ENCODE measurements around the gene HIVEP3. TPM values are rescaled to one million over a fixed set of nuclear protein-coding genes. Genes with fewer than 3 reads are reported as not detected.

HIVEP3 gene
- total RNA-seq, 1 experiment from 2014 or later, result 6.0 TPM

DNA sequence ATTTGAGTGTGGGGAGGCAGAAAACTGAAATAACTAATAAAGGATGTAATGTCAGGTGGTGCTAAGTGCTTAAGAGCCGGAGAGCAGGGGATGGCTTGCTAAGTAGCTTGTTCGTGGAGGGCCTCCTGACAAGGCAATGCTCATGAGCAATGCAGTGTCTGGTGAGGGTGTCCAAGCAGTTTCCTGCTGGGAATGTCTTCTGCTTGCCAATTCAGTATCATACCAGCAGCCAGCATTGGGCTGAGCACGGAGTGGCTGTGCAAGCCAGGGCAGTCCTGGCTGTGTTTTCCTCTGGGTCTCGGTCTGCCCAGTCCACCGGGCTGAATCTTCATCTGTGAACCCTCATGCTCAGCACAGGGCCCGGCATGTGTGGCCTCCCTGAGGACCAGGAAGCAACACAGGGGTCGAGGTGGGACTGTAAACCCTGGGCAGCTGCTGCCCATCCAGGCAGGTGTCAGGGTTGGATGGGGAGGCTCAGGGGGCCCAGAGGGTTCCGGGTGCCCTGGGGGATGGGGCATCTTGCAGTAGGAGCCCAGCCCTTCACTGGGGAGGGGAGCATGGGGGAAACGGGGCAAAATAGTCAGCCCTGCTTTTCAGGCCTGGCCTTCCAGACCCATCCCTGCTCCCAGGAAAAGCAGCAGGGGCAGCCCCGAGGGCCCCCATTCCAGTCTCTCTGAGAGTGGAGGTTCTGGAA lies 461.7 kb downstream of the HIVEP3 start:
- ChIA-PET CTCF (no interaction called here), POLR2A (no interaction called here)
- no peaks in the 10 kb centered on the region for H3K27me3 ChIP-seq (ENCODE audit: control insufficient read depth, insufficient read depth, low read length)
- no peak for DNase-seq (ENCODE audit: low read depth, low spot score)
- no TSS peak for BruUV-seq (replicated peaks)
- H3K27ac ChIP-seq (ENCODE audit: low read length), result no peak overlapping the region
- H3K36me3 ChIP-seq (ENCODE audit: control insufficient read depth, insufficient read depth, low read length), result no peaks in the 10 kb centered on the region
- intact Hi-C loops (cut with micrococcal nuclease; ENCODE audit: unreplicated experiment), result no loop called here
- in situ Hi-C loops (cut with HindIII; ENCODE audit: low pct_unique_long_range_greater_than_20kb, low sequenced_read_pairs), result no loop called here
- TF ChIP-seq, protein P1, sequence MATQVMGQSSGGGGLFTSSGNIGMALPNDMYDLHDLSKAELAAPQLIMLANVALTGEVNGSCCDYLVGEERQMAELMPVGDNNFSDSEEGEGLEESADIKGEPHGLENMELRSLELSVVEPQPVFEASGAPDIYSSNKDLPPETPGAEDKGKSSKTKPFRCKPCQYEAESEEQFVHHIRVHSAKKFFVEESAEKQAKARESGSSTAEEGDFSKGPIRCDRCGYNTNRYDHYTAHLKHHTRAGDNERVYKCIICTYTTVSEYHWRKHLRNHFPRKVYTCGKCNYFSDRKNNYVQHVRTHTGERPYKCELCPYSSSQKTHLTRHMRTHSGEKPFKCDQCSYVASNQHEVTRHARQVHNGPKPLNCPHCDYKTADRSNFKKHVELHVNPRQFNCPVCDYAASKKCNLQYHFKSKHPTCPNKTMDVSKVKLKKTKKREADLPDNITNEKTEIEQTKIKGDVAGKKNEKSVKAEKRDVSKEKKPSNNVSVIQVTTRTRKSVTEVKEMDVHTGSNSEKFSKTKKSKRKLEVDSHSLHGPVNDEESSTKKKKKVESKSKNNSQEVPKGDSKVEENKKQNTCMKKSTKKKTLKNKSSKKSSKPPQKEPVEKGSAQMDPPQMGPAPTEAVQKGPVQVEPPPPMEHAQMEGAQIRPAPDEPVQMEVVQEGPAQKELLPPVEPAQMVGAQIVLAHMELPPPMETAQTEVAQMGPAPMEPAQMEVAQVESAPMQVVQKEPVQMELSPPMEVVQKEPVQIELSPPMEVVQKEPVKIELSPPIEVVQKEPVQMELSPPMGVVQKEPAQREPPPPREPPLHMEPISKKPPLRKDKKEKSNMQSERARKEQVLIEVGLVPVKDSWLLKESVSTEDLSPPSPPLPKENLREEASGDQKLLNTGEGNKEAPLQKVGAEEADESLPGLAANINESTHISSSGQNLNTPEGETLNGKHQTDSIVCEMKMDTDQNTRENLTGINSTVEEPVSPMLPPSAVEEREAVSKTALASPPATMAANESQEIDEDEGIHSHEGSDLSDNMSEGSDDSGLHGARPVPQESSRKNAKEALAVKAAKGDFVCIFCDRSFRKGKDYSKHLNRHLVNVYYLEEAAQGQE (IDR thresholded peaks at IDR 0.05; ENCODE audit: insufficient read depth in 1 of 2, low read depth in 2 of 2, low read length in 1 of 2), result no peak
- TF ChIP-seq, protein P2, sequence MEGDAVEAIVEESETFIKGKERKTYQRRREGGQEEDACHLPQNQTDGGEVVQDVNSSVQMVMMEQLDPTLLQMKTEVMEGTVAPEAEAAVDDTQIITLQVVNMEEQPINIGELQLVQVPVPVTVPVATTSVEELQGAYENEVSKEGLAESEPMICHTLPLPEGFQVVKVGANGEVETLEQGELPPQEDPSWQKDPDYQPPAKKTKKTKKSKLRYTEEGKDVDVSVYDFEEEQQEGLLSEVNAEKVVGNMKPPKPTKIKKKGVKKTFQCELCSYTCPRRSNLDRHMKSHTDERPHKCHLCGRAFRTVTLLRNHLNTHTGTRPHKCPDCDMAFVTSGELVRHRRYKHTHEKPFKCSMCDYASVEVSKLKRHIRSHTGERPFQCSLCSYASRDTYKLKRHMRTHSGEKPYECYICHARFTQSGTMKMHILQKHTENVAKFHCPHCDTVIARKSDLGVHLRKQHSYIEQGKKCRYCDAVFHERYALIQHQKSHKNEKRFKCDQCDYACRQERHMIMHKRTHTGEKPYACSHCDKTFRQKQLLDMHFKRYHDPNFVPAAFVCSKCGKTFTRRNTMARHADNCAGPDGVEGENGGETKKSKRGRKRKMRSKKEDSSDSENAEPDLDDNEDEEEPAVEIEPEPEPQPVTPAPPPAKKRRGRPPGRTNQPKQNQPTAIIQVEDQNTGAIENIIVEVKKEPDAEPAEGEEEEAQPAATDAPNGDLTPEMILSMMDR (IDR thresholded peaks at IDR 0.05), result no peak
- H3K4me3 ChIP-seq (ENCODE audit: low read depth in 2 of 2, low read length in 2 of 2), result no peak overlapping the region
- no peak for ATAC-seq
- no peaks in the 10 kb centered on the region for H3K9me3 ChIP-seq (ENCODE audit: control insufficient read depth, insufficient read depth, low read depth, low read length)
- H3K4me1 ChIP-seq (ENCODE audit: control insufficient read depth, insufficient read depth, low read length), result no peaks in the 10 kb centered on the region

Other genes starting within 250 kb of the HIVEP3 start
- not detected for gene GUCA2B, start 234.5 kb upstream of the HIVEP3 start, total RNA-seq (2021; ENCODE audit: unreplicated experiment)
- gene GUCA2A, start 245.8 kb upstream of the HIVEP3 start, total RNA-seq (2021; ENCODE audit: unreplicated experiment), result not detected

Data from Panc1 (cell line).